Amygdala (tissue), 56 donors: ENCODE results near the gene GPRC5D.
A peak's percentile ranks its signal among the peaks of the same experiment; 100 is the strongest.

Experiments used
- DNase-seq, 56 donors: peaks; one replicate each; lab custom pipeline; 2025; lab: John Stamatoyannopoulos, UW

GPRC5D gene

GRCh38 chr12:12952036-12952435, at the start of gene GPRC5D:
GPRC5D (minus strand) TSS chr12:12952170; CDS start chr12:12950384, 1,786 bp downstream.
- DNase-seq = no peak

- no peak for DNase-seq
Observed at GRCh38 chr12:13001775-13002040, 49.7 kb upstream of the GPRC5D start.

GRCh38 chr12:13000925-13001774, 49.2 kb upstream of the GPRC5D start:
- peak in 48 of 56 donors; percentile 13 to 78 (median 48) for DNase-seq

- DNase-seq = peak in 7 of 56 donors; percentile 50 to 81 (median 66)
Observed at GRCh38 chr12:13000616-13000924, 48.6 kb upstream of the GPRC5D start.

GRCh38 chr12:12999959-13000615, 48.1 kb upstream of the GPRC5D start, which contains the start of gene HEBP1:
HEBP1 (minus strand) TSS chr12:13000265; CDS start chr12:13000114, 151 bp downstream.
- peak; percentile 37 to 99 (median 95) for DNase-seq

GRCh38 chr12:12999271-12999958, 47.4 kb upstream of the GPRC5D start:
- DNase-seq = peak in 1 of 56 donors; percentile 45

GRCh38 chr12:12998248-12998647, 46.3 kb upstream of the GPRC5D start:
- DNase-seq = no peak

- no peak for DNase-seq
Observed at GRCh38 chr12:12997734-12998133, 45.8 kb upstream of the GPRC5D start.

GRCh38 chr12:12997156-12997555, 45.2 kb upstream of the GPRC5D start:
- no peak for DNase-seq

- DNase-seq = no peak
Observed at GRCh38 chr12:12996209-12996608, 44.2 kb upstream of the GPRC5D start.

- no peak for DNase-seq
Observed at GRCh38 chr12:12995088-12995487, 43.1 kb upstream of the GPRC5D start.

- no peak for DNase-seq
Observed at GRCh38 chr12:12993367-12993766, 41.4 kb upstream of the GPRC5D start.

- DNase-seq = peak in 1 of 56 donors; percentile 9
Observed at GRCh38 chr12:12992418-12993130, 40.6 kb upstream of the GPRC5D start.

GRCh38 chr12:12990700-12991468, 38.9 kb upstream of the GPRC5D start:
- DNase-seq = no peak

- DNase-seq = no peak
Observed at GRCh38 chr12:12987421-12987820, 35.5 kb upstream of the GPRC5D start.

- DNase-seq = no peak
Observed at GRCh38 chr12:12986775-12987331, 34.9 kb upstream of the GPRC5D start.

GRCh38 chr12:12985817-12986408, 33.9 kb upstream of the GPRC5D start:
- DNase-seq = no peak

GRCh38 chr12:12984149-12984548, 32.2 kb upstream of the GPRC5D start:
- no peak for DNase-seq

- DNase-seq = peak in 24 of 56 donors; percentile 7 to 80 (median 22)
Observed at GRCh38 chr12:12983420-12984035, 31.6 kb upstream of the GPRC5D start.
